ENCODE measurements around the gene L3MBTL4.
"Not testable (repeated sequence)": the region's sequence is repeated elsewhere in the genome, so short reads cannot be mapped to it uniquely, and the experiment has no call there.

The L3MBTL4 gene

GRCh38 chr18:6414723-6415417 lies at the start of gene L3MBTL4:
TSS of gene L3MBTL4 (minus strand) at chr18:6414911. CDS start at chr18:6311625, 103,286 bp downstream.
- DNase-seq (ENCODE audit: low read depth), result no peak

- no peak for DNase-seq (ENCODE audit: low read depth)
Measured at GRCh38 chr18:6452194-6452593, 37.5 kb upstream of the L3MBTL4 start.

- DNase-seq (ENCODE audit: low read depth), result no peak
Measured at GRCh38 chr18:6449213-6449612, 34.5 kb upstream of the L3MBTL4 start.

GRCh38 chr18:6444466-6445228 lies 29.9 kb upstream of the L3MBTL4 start:
- DNase-seq (ENCODE audit: low read depth), result no peak

- no peak for DNase-seq (ENCODE audit: low read depth)
Measured at GRCh38 chr18:6441200-6441599, 26.5 kb upstream of the L3MBTL4 start.

GRCh38 chr18:6437937-6438818 lies 23.5 kb upstream of the L3MBTL4 start:
- DNase-seq (ENCODE audit: low read depth), result no peak

GRCh38 chr18:6435731-6436130 lies 21.0 kb upstream of the L3MBTL4 start:
- DNase-seq (ENCODE audit: low read depth), result no peak

GRCh38 chr18:6434987-6435709 lies 20.4 kb upstream of the L3MBTL4 start:
- DNase-seq (ENCODE audit: low read depth), result no peak

GRCh38 chr18:6434481-6434880 lies 19.8 kb upstream of the L3MBTL4 start:
- DNase-seq (ENCODE audit: low read depth), result no peak

- DNase-seq (ENCODE audit: low read depth), result no peak
Measured at GRCh38 chr18:6431659-6432318, 17.1 kb upstream of the L3MBTL4 start.

GRCh38 chr18:6428851-6429395 lies 14.2 kb upstream of the L3MBTL4 start:
- no peak for DNase-seq (ENCODE audit: low read depth)

GRCh38 chr18:6427286-6427685 lies 12.6 kb upstream of the L3MBTL4 start:
- DNase-seq (ENCODE audit: low read depth), result no peak

- no peak for DNase-seq (ENCODE audit: low read depth)
Measured at GRCh38 chr18:6423289-6423688, 8.6 kb upstream of the L3MBTL4 start.

GRCh38 chr18:6414118-6414722 lies 491 bp downstream of the L3MBTL4 start:
- DNase-seq (ENCODE audit: low read depth), result peak; percentile 1

GRCh38 chr18:6413579-6414117 lies 1.1 kb downstream of the L3MBTL4 start:
- DNase-seq (ENCODE audit: low read depth), result no peak

GRCh38 chr18:6412933-6413472 lies 1.7 kb downstream of the L3MBTL4 start:
- no peak for DNase-seq (ENCODE audit: low read depth)

- DNase-seq (ENCODE audit: low read depth), result no peak
Measured at GRCh38 chr18:6411382-6411781, 3.3 kb downstream of the L3MBTL4 start.

- no peak for DNase-seq (ENCODE audit: low read depth)
Measured at GRCh38 chr18:6409933-6410332, 4.8 kb downstream of the L3MBTL4 start.

GRCh38 chr18:6408543-6408942 lies 6.2 kb downstream of the L3MBTL4 start:
- not testable (repeated sequence) for DNase-seq (ENCODE audit: low read depth)

- DNase-seq (ENCODE audit: low read depth), result no peak
Measured at GRCh38 chr18:6406910-6407470, 7.7 kb downstream of the L3MBTL4 start.
